ENCODE results near the gene STK33.

The STK33 gene

DNA sequence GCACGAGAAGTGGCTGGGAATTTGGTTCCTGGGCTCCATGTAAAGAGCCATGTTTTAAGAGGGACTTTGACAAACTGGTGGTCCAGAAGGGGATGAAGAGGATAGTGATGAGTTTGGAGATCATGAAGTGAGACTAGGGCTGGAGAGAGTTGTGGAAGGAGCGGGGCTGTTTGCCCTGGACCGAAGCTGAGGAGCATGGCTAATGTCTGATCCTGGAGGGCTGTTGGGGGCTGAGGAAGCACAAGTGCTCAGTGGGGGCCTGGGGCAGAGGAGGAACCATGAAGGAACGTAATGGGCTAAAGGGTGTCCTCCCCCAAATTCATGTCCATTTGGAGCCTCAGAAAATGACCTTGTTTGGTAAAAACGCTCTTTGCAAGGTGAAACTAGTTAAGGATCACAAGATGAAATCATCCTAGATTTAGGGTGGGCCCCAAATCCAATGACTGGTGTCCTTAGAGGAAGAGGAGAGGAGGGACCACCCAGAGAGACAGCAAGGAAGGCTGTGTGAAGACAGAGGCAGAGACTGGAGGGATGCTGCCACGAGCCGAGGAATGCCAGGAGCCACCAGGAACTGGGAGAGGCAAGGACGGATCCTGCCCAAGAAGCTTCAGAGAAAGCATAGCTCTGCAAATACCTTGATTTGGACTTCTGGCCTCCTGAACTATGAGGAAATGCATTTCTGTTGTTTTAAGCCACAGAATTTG is 223.1 kb downstream of the STK33 start:
- no peak for DNase-seq

GRCh38 chr11:8369592-8370205 is 224.3 kb downstream of the STK33 start:
- no peak for DNase-seq

DNA sequence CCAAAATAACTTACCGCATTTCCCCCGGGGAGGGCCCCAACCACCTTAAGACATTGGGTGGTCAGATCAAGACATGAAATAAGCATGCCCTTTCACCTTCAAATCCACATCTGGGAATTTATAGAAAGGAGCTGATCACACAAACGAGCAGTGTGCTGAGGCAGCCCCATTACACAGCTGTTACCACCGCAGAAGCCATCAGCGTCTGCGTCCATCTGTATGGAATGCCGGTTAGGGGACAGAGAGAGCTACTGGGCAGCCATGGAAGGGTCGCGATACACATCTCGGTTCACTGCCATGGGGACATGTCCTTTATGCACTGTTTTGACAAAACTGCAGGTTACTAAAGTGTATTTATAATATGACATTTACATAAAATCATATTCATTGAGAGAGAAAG is 225.3 kb downstream of the STK33 start:
- no peak for DNase-seq

DNA sequence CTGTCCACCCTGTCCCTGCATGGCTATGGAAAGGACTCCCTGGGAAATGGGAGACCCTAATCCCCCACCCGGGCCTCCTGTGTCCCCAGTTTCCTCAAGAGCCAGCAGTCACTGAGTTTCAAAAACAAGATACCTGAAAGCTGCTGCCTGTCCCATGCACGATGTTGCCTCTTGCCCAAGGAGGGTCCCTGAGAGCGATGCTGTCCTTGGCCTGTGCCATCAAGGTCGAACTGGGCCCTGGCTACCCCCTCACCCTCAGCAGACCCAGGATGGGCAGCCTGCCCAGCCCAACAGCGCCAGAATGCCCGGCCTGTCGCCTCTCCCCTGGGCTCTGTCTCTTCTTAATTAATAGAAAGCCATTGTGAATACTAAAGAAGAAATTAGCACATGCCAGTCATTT is 225.8 kb downstream of the STK33 start:
- DNase-seq, result no peak

DNA sequence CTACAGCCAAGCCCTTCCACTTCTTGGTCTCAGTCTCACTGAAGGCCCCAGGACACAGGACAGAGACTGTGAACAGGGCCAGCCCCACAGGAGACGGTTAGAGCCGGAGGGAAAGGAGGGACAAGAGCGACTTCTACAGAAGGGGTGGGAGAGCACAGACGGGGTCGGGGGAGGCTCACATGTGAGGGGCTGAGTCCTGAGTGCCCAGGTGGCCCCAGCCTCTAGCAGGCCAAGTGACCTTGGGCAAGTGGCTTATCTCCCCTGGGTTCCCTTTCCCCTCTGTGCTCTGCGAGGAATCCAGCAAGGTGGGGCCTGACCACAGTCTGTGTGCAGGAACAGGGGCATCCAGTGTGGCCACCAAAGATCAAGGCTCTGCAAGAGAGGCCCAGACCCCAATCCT is 227.7 kb downstream of the STK33 start:
- no peak for DNase-seq

- DNase-seq, result no peak
Observed at GRCh38 chr11:8365216-8365941, 228.6 kb downstream of the STK33 start.

DNA sequence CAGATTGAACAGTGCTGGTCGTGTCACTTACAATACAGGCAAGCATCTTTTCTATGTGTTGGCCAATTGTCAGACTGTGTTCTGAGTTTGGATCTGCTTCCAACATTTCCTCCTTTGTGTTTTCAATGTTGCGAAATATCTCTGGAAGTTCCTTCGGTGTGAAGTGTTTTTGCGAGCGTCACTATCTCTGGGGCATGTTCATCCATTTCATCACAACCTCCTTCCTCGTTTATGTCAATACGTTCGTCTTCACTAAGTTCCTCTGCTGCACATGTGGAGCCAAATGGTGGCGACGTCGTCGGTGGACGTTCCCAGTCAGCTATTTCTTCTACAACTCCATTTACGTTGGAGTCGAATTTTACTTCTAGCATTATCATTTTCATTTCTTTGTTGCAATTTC is 230.1 kb downstream of the STK33 start:
- DNase-seq, result no peak

DNA sequence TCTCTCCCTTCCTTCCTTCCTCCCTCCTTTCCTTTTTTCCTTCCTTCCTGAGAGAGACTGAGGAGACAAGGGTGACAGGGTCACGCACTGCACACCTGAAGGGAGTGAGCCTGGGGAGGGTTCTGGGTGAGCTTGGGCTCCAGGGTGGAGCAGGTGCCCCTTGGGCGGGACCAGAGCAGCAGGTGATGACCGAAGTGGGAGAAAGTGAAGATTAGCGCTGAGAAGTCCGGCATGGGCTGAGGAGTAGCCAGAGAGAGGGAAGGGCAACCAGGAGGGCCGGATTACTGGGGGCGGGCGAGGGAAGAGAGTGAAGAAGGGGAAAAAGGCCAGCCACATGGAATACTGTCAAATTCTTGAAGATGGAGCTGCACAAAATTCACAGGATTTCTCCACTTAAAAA is 231.1 kb downstream of the STK33 start:
- DNase-seq, result no peak

DNA sequence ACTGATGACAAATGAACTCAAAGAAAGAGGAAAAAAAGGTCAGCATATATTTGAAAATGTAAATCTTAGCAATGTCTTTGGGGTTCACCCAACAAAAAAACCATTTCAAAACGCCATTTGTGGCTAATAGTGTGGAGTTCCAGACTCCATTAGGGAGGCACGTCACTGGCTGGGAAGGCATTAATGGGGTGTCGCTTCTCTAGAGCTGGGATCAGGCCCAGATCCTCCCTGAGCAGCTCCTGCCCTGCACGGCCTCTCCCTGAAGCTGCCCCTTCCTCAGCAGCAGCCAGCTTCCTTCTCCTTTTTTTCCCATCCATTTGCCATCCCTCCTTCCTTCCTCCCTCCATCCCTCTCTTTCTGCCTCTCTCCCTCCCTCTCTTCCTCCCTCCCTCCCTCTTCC is 231.5 kb downstream of the STK33 start:
- DNase-seq, result no peak

DNA sequence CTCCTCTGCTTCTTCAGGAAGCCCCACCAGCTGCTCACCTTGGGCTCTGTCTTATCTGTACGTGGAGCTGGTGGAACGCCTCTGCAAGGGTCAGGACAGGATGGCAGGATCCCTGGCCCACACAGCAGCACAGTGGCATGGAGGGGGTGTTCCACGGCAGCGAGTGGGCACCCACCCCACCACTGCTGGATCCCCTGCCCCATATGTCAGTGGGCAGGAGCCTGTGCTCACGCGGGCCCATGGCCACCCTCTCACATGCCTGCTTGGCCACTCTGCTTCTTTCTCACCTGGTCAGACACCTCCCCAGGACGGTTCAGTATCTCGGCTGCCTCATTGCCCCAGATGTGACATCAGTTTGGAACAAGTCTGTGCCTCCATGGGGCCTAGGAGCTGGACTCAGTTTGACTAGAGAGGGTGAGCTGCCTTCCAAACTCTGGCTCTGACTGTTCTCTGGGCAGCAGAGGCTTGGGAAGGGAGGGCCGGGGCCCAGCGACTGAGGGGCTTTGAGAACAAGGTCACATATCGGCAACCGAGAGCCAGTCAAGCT is 232.3 kb downstream of the STK33 start:
- no peak for DNase-seq

DNA sequence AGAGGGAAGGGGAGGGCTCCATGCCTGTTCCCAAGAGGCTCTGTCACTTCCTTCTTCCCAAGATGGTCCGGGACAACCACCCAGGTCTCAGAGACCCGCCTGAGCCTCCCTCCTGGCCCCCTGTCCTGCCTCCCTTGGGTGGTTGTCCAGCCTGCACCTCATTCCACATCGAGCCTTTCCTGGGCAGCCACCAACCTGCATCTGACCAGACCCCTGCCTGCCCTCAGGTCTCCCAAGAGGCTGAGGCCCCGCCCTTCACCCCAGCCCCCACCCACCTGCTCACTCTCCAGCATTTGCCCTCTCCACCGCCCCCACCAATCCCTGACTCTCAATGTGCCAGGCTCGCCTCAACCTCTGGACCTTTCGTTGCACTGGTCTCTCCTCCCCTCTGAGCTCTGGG is 232.8 kb downstream of the STK33 start:
- no peak for DNase-seq

- no peak for DNase-seq
Observed at GRCh38 chr11:8360086-8360828, 233.8 kb downstream of the STK33 start.

DNA sequence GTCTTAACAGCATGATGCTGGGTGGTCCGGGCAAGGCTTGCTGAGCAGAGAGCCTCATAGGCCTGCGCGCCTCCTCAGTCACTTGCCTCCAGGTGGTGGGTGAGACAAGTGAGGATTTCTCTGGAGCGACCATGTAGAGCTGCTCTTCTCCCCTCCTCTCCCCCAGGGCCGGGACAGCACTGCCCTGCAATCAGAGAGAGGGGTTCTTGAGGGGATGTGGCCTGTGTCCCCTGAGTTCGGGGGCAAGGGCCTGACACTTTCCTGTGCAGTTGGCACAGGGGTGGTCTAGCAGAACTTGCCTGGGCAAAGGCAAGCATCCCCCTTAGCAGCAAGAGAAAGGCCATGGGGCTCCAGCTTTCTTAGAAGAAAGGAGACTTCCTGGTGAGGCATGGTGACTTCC is 234.5 kb downstream of the STK33 start:
- DNase-seq, result no peak

DNA sequence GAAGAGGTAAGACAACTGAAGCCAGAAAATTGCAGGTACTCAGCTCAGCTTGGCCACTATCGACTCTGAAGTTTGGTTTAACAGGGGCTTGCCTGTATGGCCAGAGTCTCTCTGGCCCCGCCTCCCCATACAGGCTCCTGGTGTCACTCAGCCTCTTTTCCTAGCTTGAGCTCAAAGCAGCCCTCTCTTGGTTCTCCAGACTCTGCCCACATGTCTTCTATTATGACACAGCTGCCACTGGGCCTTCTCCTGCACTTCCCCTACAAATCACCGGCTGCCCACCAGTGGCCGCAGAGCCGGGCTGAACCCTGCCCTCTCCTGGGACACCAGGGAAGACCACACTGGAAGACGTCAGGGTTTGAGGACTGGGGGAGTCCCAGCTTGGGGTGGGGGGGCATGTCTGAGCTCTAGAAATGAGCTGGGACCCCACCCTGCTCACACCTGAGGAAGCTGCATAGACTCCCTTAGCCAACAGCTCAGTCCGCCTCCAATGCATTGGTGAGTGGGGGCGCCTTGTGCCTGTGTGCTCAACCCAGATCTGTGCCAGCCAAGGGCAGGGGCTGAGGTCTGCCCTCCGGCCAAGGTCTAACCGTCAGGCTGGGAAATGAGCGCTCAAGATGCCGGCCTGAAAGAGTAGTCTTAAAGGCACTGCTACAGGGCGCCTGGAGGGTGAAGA is 236.0 kb downstream of the STK33 start:
- DNase-seq, result no peak

DNA sequence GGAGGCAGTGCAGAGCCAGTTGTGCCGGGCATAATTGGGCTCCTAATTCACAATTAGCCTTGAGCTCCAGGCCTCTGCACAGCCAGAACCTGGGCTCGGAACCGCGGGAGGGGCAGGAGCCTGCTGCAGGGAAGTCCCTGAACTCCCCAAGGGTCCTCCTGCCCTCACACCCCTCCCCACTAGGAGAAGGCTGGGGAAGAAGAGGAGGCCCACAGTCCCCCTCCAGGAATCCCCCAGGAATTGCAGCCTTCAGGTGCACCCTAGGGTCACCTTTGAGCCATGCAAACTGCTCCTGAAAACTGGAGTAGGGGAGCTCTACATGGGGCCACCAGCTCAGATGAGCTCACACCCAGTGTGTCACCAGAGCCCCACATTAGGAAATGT is 236.5 kb downstream of the STK33 start:
- DNase-seq, result no peak

GRCh38 chr11:8356721-8357504 is 237.1 kb downstream of the STK33 start:
- DNase-seq, result no peak

DNA sequence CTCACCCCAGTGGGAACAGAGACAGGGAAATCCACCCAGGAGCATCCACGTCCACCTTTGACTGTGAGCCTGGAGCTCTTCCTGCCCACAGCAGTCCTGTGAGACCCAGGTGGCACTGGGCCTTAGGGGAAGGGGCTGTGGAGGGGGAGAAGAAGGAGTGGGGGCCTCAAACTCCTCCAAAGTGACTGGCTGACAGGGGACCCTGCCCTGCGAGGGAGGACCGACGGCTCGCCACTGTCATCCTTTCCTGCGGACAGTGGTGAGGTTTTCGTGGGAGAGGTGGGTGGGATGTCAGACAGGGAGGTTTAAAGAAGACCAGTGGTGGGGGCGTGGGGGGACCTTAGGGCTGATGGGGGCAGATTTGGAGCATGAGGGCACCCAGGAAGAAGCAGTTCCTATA is 237.8 kb downstream of the STK33 start:
- DNase-seq, result no peak

DNA sequence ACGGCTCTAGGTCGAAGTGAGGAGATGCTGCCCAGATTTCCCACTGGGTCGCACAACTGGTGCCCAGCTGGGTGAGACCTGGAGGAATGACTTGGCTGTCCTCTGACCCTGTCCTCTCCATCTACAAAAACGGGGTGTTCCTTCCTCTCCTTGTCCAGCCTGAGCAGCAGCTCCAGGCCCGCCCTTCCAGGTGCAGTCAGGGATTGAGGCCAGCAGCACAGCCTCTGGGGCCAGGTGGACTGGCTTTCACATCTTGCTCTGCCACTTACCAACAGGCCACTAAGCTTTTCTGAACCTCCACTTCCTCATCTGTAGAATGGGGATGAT is 238.6 kb downstream of the STK33 start:
- DNase-seq, result no peak

GRCh38 chr11:8354622-8355415 is 239.2 kb downstream of the STK33 start:
- DNase-seq, result peak; percentile 28

GRCh38 chr11:8352876-8353505 is 241.0 kb downstream of the STK33 start:
- no peak for DNase-seq
